H4 (cell line): Measurements from ENCODE around the gene MECP2. TPM values are rescaled to one million over a fixed set of nuclear protein-coding genes. Genes with fewer than 3 reads are reported as not detected.
A peak's percentile ranks its signal among the peaks of the same experiment; 100 is the strongest.
"Not testable (repeated sequence)": the region's sequence is repeated elsewhere in the genome, so short reads cannot be mapped to it uniquely, and the experiment has no call there.

Experiments
- DNase-seq: peaks from one replicate; pipeline ENCODE4 v3.0.0-alpha.2; 2015; ENCODE audit warnings: low spot score
- total RNA-seq: library from RNA; depleted of rRNA; stranded (reverse); fragments of >200 nt; shearing (Covaris generic); gene quantifications from 2 replicates; pipeline ENCODE4 v1.2.3, GENCODE V29; 2014; rRNA removed

The MECP2 gene
- 24.9 and 28.3 TPM in 2 replicates for total RNA-seq

DNA sequence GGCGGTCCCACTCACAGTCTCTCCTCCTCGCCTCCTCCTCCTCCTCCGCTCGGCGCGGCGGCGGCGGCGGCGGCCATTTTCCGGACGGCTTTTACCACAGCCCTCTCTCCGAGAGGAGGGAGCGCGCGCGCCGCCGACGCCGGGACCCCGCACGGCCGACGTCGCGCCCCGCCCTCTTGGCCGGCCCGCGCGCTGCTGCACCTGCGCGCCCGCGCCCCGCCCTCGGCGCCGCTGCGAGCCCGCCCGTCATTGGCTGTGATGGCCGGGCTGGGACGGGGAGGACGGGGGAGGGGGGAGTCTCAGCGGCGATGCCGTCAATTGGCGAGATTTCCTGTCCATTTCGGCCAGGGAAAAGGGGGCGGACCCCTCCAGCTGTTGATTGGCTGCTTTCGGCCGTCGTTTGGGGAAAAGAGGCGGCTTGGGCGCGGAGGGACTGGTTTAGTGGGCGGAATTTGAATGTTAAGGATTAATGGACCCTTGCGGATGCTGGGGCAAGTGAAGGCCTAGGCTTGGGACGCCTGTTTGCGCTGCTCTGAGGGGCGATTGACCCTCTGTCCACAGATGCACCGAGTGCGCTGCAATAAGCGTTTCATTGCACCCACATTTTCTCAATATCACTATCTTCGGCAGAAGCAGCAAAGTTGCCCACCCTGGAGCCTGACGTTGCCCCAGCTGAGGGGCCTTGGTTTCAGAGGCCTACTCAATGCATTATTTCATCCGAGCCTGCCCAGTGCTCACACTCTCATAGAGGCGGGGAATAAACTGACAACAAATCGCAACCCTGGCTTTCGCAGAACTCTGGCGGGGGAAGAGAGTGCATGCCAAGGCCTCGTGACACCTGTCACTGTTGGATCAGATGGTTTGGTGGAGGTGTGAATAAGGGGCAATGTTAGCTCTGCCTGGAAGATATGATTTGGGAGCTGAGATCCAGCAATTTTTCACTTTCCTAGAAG lies at the start of gene MECP2:
MECP2 (minus strand) TSS at position 129 of the 953 bp plus-strand sequence.
- DNase-seq: peak; percentile 84

DNA sequence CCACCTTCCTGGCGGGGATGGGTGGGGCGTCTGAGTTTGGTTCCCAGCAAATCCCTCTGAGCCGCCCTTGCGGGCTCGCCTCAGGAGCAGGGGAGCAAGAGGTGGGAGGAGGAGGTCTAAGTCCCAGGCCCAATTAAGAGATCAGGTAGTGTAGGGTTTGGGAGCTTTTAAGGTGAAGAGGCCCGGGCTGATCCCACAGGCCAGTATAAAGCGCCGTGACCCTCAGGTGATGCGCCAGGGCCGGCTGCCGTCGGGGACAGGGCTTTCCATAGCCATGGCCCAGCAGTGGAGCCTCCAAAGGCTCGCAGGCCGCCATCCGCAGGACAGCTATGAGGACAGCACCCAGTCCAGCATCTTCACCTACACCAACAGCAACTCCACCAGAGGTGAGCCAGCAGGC lies 46.5 kb upstream of the MECP2 start, which contains the start of gene OPN1LW:
OPN1LW (plus strand) TSS at position 234 of the 400 bp plus-strand sequence; CDS start at position 275, 41 bp downstream.
- not testable (repeated sequence) for DNase-seq

DNA sequence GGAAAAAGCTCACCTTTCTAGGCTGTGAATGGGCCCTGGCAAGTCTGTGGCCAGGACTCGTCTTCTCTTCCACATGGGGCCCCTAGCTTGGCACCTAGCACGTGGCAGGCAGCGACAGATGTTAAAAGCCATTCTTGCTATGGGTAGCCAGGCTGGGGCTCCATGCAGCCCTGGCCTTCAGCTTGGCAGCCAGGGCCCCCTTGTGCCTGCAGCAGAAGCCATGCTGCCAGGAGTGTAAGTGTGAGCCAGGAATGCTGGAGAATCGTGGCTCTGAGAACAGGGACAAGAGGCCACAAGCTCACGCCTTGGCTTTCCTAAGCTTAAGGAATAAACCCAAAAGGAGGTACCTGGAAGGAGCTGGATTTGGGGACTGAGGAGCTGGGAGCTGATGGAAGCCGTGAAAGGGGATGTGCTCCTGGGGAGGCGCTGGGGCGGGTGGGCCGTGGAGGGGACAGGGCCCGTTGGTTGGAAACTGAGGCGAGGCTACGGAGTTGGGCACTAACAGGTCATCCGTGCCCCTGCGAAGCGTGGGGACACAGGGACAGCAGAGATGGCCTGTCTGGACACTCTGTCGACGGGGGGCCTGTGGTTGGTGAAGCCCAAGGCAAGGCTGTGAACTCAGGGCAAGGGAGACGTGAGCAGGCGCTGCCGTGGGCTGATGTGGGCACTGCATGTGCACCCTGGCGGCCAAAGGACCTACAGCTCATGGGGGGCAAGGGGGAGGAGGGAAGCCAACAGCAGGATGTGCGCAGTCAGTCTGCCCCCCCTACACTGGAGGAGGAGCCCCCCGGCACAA lies 45.6 kb upstream of the MECP2 start:
- DNase-seq: no peak

DNA sequence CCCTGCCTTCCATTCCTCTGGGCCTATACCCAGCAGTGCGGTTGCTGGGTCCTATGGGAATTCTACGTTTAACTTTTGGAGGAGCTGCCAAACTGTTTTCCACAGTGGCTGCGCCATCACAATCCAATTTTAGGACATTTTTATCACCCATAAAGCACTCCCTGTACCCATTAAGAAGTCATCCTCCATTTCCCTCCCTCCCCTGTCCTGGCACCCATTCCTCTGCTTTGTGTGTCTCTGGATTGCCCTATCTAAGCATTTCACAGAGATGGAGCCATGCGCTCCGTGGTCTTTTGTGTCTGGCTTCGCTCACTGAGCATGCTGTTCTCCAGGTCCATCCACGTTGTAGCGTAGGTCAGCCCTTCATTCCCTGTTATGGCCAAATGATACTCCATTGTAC lies 44.9 kb upstream of the MECP2 start:
- DNase-seq: no peak

DNA sequence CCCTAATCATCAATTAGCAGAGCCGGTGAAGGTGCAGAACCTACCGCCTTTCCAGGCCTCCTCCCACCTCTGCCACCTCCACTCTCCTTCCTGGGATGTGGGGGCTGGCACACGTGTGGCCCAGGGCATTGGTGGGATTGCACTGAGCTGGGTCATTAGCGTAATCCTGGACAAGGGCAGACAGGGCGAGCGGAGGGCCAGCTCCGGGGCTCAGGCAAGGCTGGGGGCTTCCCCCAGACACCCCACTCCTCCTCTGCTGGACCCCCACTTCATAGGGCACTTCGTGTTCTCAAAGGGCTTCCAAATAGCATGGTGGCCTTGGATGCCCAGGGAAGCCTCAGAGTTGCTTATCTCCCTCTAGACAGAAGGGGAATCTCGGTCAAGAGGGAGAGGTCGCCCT lies 43.2 kb upstream of the MECP2 start:
- DNase-seq: no peak

DNA sequence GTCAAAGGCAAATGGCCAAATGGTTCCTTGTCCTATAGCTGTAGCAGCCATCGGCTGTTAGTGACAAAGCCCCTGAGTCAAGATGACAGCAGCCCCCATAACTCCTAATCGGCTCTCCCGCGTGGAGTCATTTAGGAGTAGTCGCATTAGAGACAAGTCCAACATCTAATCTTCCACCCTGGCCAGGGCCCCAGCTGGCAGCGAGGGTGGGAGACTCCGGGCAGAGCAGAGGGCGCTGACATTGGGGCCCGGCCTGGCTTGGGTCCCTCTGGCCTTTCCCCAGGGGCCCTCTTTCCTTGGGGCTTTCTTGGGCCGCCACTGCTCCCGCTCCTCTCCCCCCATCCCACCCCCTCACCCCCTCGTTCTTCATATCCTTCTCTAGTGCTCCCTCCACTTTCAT lies 42.7 kb upstream of the MECP2 start:
- no peak for DNase-seq

DNA sequence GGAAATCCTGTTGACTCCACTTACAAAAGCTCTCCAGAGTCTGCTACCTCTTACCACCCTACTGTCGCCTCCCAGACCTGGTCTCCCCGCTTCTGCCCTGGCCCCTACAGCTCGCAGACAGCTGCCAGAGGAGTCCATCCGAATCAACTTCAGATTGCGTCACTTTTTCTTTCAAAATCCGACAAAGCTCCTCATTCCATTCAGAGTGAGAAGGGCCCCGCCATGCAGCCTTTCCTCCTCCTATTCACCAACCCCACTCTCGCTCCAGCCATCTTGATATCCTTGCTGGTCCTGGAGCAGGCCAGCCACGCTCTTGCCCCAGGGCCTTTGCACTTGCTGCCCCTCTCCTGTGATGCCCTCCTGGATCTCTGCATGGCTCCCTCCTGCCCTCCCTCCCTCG lies 41.3 kb upstream of the MECP2 start:
- DNase-seq: no peak

DNA sequence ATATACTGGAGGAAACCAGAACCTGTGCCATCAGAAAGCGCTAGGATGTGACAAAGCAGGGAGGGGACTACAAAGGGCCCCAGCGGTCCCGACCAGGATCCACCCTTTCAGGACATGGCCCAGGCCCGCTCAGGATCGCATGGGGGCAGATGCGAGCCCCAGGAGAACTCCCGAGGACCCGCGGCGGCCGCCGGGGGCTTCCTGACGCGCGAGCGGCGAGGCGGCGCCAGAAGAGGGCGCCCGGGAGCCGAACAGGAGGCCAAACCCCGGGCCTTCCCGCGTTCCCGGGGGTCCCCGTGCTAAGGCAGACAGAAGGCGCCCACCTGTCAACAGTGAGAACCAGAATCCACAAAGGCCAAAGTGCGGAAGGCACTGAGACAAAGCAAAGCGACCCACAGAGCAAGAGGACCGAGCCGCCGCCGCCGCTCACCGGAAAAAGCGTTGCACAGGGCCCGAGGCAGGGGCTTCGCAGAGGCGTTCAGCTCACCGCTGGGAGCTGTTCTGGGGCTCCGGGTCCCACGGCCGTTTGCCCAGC lies 39.2 kb upstream of the MECP2 start:
- peak; percentile 5 for DNase-seq

DNA sequence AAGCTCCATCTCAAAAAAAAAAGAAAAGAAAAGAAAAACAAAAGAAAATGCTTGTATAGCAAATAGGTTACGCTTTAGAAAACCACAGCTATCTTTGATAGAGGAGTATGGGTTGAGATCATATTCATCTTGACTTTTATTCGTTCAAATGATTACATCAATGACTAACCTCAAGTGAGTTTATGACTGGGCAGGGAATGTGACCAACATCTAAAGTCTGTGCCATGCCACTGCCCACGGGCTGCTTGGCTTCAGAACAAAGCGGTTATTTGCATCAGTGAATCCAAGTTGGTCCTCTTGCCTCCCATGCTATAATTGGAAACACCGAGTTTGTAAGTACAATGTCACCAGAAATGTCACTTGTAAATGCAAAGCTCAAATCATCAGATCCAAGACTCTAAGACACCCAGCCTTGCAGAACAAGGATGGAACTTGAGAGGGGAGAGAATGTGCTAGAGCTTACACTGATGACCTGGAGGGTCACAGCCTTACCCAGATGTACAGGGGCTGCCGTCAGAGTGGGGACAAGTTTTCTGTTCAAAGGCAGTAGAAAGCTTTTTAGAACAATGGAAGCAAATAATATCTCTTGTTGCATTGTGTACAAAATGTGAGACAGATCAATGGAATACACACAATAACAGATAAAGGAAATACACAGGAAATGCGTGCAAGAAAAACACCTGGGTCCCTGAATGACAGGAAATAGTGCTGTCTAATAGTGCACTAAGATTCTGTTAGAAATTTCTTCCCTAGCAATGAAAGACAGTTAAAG lies 38.1 kb upstream of the MECP2 start:
- DNase-seq: no peak

DNA sequence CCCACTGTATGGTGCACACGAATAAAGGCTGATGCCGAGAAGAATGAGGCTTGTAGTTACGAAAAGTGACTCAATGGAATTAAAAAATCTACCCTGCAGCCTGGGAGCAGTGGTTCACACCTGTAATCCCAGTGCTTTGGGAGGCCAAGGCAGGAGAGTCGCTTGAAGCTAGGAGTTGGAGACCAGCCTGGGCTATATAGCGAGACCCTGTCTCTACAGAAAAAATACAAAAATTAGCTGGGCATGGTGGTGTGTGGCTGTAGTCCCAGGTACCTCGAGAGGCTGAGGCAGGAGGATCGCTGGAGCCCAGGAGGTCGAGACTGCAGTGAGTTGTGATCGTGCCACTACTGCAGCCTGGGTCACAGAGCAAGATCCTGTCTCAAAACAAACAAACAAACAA lies 34.8 kb upstream of the MECP2 start:
- DNase-seq: no peak

DNA sequence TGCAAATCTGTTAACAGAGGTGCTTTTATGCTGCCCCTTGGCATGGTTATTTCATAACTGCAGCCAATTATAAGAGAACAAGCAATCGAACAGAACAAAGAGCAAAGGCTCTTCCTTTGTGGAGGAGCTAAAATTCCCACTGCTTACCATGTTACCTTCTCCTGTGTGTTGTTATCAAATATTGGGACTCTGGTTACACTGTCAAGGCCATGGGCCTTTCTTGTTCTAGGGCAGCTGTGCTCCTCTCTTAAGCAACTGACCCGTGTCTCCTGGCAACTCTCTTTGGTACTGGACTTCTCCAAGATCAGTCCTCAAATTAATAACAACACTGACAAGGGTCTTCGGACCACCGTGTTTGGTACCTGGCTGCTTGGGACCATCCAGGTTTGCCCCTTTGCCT lies 34.4 kb upstream of the MECP2 start:
- no peak for DNase-seq

DNA sequence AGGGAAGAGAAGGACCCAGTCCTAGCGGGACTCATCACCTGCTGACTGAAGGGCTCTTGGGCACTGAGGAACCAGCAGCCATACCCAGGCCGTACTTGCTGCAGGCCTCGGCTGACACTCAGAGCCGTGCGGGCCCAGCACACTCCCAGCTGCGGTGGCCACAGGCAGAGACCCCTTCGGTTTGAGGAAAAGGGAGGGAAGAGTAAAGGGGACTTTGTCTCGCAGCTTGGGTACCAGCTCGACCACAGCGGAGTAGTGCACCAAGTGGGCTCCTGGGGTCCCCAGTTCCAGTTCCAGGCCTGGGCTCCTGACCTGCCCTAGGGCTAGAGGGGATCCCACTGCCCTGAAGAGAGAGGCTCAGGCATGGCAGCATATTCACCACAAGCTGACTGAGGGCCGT lies 28.6 kb upstream of the MECP2 start:
- no peak for DNase-seq

DNA sequence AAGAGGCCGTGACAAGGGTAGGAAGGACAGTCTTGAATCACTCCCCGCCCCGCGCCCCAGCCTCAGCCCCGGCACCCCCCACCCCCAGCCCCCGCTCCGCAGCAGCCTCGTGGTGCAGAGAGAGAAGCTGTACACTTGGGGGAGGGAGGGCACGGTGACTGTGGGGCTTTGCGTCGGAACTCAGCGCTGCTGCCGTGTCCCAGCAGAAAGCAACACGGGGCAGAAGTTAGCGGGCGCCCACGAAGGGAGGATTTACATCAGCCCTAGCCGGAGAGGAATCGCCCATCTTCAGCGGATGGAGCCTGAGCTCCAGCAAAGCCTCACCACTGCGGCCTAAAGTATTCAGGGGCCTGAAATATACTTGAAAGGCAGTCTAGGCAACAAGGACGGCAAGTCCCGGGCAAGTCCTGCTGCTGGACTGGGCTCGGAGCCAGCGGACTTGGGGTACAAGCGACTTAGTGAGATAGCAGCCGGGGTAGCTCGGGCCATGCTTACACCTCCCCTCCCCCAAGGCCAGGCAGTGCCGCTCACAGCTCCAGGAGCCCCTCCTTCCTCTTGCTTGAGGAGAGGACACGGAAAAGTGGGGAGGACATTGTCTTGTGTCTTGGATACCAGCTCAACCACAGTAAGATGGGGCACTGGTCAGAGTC lies 28.0 kb upstream of the MECP2 start:
- DNase-seq: no peak

DNA sequence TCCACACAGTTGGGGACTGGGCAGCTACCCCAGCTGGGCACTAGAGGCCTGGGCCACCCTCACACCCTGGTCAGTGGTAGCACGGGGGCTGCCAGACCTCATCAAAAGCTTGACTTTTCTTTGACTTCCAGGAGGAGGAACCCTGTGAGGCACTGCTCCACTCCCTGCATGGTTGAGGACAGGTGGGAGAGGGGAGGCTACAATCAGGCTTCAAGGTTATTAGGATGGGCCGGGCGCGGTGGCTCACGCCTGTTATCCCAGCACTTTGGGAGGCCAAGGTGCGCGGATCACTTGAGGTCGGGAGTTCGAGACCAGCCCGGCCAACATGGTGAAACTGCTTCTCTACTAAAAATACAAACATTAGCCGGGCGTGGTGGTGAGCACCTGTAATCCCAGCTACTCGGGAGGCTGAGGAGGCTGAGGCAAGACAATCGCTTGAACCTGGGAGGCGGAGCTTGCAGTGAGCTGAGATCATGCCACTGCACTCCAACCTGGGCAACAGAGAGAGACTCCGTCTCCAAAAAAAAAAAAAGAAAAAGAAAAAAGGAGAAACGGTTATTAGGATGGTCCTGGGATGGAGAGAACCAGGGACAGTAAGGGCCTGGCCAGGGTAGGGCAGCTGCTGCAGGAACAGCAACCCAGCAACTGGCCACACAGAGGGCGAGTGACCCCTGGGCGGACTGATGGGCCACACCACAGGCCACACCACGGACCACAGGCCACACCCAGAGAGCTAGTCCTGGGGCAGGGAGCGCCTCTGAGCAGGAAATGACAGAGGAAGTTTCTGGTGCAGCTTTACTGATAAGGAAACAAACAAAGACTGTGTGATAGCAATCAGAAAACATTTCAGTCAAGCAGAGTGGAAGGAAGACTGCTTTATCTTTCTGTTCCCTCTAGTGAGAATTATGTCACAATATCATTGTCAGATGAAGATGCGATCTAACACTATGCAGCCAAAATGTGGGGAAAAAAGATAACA lies 26.0 kb upstream of the MECP2 start:
- DNase-seq: no peak

DNA sequence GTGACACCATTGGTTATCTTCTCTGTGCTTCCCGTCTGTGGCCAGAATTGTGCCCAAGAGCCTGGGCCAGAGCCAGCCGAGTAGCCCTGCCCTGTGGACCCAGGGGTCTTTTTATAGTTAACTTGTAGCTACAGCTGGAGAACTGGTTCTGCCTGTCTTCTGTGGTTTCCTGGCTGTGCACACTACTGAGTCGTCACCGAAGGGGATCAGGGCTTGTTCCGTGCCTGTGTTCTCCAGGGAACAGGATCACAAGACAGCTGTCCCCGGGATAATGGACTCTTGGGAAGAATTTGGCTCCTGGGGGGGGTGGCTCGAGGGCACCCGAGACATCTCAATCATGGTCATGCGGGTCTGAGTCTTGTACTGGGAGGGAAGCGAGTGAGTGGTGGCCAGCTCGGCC lies 24.4 kb upstream of the MECP2 start:
- DNase-seq: no peak

DNA sequence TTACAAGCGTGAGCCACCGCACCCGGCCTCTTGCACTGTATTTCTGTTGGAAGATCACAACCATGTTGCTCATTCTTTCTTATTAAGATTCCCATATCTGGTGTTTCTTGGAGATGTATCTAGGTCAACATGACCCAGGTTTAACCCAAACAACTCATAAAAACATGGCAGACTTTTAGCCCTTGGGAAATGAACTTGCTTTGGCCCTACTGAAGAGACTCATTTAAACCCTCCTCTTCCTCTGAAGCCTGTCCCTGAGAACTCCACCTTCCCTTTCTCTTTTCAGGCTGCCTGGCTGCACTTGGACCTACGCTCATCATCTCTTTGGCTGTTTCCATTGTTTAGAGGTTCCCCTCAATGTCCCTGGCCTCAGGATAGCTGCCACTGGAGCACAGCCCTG lies 23.7 kb upstream of the MECP2 start:
- no peak for DNase-seq

DNA sequence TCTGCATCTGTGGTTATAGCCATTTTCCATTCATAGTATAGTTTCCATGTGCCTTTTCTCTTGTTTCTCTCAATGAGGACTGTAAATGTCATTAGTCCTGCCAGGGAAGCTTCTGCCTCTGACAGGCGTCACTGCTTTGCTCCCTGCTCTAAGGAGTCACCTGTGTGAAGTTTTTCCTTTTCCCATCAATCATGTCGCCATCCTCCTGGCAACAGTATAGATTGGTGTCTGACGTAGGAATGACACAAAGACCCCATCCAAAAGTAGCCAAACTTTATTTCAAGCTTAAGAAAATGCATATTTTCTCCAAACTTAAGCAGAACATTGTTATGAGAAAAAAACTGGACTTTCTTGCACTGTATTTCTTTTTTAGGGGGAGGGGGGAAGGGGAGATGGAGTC lies 23.1 kb upstream of the MECP2 start:
- DNase-seq: no peak

DNA sequence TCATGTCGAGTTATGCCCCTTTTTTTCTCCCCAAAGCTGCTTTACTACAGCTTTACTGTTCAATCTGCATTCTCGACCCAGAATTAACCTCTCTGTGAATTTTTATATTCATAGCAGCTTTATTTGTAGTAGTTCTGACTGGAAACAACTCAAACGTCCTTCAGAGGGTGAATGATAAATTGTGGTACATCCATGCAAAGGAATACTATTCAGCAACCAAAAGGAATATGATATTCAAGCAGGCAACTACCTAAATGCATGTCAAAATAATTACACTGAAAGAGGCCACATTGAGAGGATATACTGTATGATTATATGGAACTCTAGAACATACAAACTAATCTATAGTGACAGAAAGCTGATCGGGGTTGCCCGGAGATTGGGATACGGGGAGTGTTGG lies 20.0 kb upstream of the MECP2 start:
- no peak for DNase-seq

DNA sequence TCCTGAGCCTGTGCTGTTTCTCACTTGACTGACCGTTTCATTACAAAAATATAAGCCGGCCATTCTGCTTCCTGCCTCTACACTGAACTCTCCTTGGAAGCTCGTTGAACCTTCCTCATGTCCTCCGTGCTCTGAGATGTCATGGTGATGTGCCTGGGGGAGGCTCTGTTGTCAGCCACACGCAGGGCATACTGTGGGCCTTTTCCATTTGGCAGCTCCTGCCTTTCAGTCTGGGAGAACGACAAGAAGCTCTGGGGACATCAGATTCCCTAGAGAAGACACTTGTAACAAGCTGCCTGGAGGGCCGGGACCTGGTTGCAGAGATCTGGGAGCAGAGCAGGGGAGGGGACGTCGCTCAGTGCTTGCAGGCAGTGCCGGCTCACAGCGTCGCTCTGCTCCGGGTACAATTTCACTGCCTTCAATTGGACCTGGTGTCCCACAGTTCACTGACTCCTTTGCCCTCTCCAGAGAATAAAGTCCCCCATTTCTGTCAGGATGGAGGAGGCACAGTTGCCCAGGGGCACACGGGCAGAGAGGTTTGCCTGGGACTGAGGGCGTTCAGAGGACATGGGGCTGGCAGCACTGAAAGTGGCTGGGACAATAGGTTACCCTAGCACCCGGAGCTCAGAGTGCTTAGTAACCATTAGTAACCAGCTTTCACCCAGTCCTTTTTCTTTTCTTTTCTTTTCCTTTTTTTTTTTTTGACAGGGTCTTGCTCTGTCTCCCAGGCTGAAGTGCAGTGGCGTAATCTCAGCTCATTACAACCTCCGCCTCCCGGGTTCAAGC lies 19.1 kb upstream of the MECP2 start:
- DNase-seq: no peak
